ENCODE results near the gene PAXX.

Gene PAXX

DNA sequence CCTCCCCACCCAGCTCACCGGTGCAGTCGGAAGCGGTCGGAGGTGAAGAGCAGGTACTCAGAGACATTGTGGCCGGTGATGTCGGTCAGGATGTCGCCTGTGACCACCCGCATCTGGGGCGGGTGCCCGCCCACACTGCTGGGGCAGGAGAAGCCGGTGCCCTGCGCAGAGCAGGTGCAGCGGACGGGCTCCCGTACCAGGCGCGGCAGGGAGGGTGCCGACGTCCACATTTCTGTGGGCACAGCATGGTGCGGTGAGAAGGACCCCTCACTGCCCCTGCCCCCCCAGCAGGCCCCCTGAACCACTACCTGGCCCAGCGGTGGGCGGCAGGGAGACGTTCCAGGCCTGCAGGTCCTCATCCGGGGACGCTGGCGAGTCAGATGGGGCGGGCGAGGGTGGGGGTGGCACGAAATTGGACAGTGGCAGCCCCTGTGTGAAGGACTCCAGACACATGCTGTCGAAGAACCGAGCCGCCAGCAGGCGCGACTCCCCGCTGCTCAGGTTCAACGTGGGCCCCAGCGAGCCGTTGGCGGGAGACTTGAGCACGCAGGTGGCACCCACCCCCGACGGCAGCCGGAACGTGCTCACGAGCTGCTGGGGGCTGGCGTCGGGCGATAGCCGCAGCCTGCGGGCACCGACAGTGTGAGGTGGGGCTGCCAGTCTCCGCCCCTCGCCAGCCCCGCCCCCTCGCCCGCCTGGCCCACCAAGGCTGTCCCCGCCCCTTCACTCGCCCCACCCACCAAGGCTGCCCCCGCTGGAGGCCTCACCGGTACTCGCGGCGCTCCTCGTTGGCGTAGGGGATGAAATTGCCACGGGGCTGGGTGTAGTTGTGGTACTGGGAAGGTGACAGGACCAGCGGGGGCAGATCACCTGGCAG lies 20.7 kb downstream of the PAXX start:
- DNase-seq (ENCODE audit: low read depth): no peak
- TF ChIP-seq MYC (IDR thresholded peaks at IDR 0.05; ENCODE audit: low read depth, low read length) (no peak), POLR2A (IDR thresholded peaks at IDR 0.05; ENCODE audit: extremely low read depth, insufficient read length) (no peak)
- TF ChIP-seq, protein P1, sequence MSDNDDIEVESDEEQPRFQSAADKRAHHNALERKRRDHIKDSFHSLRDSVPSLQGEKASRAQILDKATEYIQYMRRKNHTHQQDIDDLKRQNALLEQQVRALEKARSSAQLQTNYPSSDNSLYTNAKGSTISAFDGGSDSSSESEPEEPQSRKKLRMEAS (IDR thresholded peaks at IDR 0.05; ENCODE audit: low read depth, low read length): no peak
- TF ChIP-seq, protein P2, sequence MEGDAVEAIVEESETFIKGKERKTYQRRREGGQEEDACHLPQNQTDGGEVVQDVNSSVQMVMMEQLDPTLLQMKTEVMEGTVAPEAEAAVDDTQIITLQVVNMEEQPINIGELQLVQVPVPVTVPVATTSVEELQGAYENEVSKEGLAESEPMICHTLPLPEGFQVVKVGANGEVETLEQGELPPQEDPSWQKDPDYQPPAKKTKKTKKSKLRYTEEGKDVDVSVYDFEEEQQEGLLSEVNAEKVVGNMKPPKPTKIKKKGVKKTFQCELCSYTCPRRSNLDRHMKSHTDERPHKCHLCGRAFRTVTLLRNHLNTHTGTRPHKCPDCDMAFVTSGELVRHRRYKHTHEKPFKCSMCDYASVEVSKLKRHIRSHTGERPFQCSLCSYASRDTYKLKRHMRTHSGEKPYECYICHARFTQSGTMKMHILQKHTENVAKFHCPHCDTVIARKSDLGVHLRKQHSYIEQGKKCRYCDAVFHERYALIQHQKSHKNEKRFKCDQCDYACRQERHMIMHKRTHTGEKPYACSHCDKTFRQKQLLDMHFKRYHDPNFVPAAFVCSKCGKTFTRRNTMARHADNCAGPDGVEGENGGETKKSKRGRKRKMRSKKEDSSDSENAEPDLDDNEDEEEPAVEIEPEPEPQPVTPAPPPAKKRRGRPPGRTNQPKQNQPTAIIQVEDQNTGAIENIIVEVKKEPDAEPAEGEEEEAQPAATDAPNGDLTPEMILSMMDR (IDR thresholded peaks at IDR 0.05; ENCODE audit: low read depth, low read length): no peak
- H3K4me3 ChIP-seq (ENCODE audit: low read depth, low read length): no peak overlapping the region

DNA sequence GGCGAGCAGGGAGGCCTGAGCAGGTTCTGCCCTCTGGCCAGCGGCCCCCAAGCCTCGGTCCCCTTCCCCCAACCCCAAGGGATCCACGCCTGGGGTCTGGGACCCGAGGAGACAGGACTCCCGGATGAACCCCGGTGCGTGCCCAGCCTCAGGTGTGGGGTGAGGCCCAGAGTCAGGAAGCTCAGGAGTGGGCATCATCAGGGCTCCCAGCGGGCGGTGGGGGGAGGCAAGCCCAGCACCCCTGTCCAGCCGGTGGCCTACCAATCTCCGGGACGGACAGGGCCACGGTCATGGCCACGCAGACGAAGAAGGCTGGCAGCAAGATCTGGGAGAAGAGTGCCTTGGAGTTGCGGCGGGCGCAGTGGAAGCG lies 21.3 kb downstream of the PAXX start:
- DNase-seq (ENCODE audit: low read depth): no peak
- no peak for TF ChIP-seq POLR2A (IDR thresholded peaks at IDR 0.05; ENCODE audit: extremely low read depth, insufficient read length)
- TF ChIP-seq, protein P2 (IDR thresholded peaks at IDR 0.05; ENCODE audit: low read depth, low read length): no peak
- TF ChIP-seq, protein P1 (IDR thresholded peaks at IDR 0.05; ENCODE audit: low read depth, low read length): no peak
- TF ChIP-seq MYC (IDR thresholded peaks at IDR 0.05; ENCODE audit: low read depth, low read length): no peak
- no peak overlapping the region for H3K4me3 ChIP-seq (ENCODE audit: low read depth, low read length)

DNA sequence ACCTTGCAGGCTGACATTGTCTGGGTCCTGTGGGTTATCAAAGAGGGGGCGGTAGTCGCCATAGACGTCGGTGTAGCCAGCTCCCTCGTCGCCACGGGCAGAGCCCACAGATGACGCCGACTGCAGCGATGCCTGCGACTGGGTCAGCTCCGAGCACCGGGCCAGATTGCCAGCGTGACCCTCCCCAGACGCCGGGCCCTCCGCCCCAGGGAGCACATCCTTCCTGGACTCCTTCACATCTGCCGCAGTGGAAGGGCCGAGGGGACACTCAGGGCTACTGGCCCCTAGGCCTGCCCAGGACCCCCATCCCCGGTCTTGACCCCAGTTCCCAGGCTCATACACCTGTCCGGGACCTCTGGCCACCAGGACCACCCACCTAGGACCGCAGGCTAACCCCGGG lies 21.9 kb downstream of the PAXX start:
- H3K4me3 ChIP-seq (ENCODE audit: low read depth, low read length): no peak overlapping the region
- TF ChIP-seq, protein P2 (IDR thresholded peaks at IDR 0.05; ENCODE audit: low read depth, low read length): no peak
- TF ChIP-seq, protein P1 (IDR thresholded peaks at IDR 0.05; ENCODE audit: low read depth, low read length): no peak
- TF ChIP-seq MYC (IDR thresholded peaks at IDR 0.05; ENCODE audit: low read depth, low read length) (no peak), POLR2A (IDR thresholded peaks at IDR 0.05; ENCODE audit: extremely low read depth, insufficient read length) (no peak)
- no peak for DNase-seq (ENCODE audit: low read depth)

DNA sequence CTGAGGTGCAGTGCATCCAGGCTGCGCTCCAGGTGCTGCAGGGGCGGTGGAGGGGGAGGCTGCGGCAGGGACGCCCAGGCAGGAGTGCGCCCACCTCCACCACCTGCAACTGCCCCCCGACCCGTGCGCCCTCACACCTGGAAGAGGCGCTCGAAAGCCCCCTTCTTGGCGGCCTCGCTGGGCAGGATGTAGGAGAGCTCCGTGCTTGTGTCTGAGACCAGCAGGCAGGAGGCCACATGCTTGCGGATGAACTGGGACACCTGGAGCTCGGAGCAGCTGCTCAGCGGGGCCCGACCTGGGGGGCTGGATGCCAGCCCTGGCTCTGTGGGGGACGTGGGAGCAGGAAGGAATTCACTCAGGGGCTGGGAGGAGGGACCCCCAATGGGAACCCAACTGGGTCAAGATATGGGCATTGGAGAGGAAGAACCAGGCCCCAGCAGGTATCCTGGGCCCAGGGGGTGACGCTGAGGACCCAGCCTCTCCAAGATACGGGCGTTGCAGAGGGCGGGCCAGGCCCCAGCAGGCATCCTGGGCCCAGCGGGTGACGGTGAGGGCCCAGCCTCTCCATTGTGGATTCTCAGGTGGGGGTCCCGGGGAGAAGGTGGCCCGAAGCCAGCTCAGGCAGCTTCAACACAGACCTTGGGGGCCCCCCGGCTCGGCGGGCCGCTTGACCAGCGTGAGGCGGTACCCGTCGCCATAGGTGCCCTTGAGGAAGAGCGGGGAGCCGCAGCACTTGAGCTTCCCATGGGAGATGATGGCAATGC lies 22.7 kb downstream of the PAXX start:
- DNase-seq (ENCODE audit: low read depth): no peak
- no peak for TF ChIP-seq POLR2A (IDR thresholded peaks at IDR 0.05; ENCODE audit: extremely low read depth, insufficient read length)
- TF ChIP-seq MYC (IDR thresholded peaks at IDR 0.05; ENCODE audit: low read depth, low read length): no peak
- TF ChIP-seq, protein P2 (IDR thresholded peaks at IDR 0.05; ENCODE audit: low read depth, low read length): no peak
- TF ChIP-seq, protein P1 (IDR thresholded peaks at IDR 0.05; ENCODE audit: low read depth, low read length): no peak
- H3K4me3 ChIP-seq (ENCODE audit: low read depth, low read length): no peak overlapping the region

DNA sequence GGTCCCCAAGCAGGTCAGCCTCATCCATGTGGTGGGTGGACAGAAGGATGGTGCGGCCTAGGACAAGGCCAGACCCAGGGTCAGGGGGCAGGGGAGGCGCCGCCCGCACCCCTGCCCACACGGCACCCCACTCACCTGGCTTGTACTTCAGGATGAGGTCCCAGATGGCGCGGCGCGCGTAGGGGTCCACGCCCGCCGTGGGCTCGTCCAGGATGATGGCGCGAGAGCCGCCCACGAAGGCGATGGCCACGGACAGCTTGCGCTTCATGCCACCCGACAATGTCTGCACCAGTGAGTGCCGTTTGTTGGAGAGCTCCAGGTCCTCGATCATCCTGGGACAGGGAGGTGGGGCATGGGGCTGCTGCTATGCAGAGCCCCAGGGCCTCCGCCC lies 23.3 kb downstream of the PAXX start:
- no peak for DNase-seq (ENCODE audit: low read depth)
- TF ChIP-seq POLR2A (IDR thresholded peaks at IDR 0.05; ENCODE audit: extremely low read depth, insufficient read length): no peak
- TF ChIP-seq, protein P2 (IDR thresholded peaks at IDR 0.05; ENCODE audit: low read depth, low read length): no peak
- no peak for TF ChIP-seq MYC (IDR thresholded peaks at IDR 0.05; ENCODE audit: low read depth, low read length)
- TF ChIP-seq, protein P1 (IDR thresholded peaks at IDR 0.05; ENCODE audit: low read depth, low read length): no peak
- H3K4me3 ChIP-seq (ENCODE audit: low read depth, low read length): no peak overlapping the region
